T1000 (cell line): ENCODE measurements around the gene HSD17B13.
"Not testable (repeated sequence)": the region's sequence is repeated elsewhere in the genome, so short reads cannot be mapped to it uniquely, and the experiment has no call there.

ENCODE experiments used
- DNase-seq: peaks from one replicate; lab custom pipeline; 2025; ENCODE audit warnings: mixed read lengths; lab: John Stamatoyannopoulos, UW

HSD17B13 gene

DNA sequence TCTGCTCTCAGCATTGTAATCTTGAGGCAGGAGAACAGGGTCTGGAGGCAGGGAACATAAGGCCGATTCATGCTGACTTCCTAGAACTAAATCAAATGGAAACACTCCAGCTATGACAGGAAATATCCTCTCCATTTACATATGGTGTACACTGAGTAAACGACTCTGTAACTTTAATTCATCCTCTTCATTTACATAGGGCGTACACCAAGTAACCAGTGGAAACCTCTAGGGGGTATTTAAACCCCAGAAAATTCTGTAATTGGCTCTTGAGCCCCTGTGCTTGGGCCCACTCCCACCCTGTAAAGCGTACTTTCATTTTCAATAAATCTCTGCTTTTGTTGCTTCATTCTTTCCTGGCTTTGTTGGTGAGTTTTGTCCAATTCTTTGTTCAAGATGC lies 7.7 kb downstream of the HSD17B13 start:
- DNase-seq: not testable (repeated sequence)

DNA sequence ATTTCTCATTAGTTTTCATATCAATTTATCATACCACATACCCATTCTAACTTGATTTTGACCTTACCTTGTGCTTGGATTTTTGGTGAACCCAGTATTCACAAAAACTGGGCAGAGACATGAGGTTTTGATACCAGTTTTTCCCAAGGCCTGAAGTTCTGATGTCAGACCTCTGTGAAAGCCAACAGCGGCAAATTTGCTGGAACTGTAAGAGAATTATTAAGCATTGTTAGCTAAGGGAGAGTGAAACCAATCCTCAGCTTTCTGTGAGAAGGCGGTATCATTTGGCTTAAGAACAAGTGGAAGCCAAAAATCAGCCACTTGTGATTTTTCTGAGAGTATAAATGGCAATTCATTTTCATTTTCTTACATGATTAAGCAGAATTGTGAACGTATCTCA lies 8.9 kb downstream of the HSD17B13 start:
- no peak for DNase-seq

DNA sequence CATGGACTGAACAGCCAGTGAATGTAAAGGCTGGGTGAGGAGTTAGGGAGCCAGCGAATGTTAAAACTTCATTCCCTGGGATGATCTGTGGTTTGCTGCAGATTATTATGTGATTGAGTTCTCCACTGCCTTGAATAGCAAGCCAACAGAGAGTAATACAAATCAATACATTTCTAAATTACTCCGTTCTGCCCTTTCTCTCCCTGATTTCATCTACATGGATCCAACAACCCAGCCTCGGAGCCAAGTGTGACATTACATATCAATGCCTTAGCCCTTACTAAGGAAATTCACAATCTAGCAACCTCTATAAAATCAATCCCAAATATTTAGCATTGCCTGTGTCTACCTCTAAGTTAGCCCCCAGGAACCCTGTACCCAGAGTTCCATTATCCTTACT lies 11.0 kb downstream of the HSD17B13 start:
- no peak for DNase-seq

DNA sequence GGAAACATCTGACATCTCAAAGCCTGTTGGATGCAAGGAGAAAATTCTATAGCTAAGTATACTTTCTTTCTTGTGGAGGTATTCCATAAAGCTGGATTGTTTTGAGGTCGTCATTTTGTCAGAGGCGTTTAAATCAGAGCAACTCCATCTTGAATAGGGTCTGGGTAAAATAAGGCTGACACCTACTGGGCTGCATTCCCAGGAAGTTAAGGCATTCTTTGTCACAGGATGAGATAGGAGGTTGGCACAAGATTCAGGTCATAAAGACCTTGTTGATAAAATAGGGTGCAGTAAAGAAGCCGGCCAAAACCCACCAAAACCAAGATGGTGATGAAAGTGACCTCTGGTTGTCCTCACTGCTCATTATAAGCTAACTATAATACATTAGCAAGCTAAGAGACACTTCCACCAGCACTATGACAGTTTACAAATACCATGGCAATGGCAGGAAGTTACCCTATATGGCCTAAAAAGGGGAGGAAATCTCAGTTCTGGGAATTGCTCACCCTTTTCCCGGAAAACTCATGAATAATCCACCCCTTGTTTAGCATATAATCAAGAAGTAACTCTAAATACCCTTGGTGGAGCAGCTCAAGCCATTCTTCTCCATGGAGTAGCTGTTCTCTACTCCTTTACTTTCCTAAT lies 11.9 kb downstream of the HSD17B13 start:
- DNase-seq: no peak

DNA sequence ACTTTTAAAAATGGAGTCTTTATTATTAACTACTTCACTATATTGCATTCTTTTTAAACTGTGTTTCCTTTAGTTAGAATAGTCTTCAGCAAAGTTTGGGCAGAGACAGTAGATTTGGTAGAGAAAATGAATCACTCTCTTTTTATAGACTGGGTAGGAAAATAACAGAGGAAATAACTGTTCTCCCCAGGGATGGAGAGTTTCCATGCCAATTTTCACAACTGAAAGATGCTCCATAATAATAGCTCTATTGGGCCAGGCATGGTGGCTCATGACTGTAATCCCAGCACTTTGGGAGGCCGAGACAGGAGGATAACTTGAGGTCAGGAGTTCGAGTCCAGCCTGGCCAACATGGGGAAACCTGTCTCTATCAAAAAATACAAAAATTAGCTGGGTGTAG lies 13.1 kb downstream of the HSD17B13 start:
- no peak for DNase-seq

DNA sequence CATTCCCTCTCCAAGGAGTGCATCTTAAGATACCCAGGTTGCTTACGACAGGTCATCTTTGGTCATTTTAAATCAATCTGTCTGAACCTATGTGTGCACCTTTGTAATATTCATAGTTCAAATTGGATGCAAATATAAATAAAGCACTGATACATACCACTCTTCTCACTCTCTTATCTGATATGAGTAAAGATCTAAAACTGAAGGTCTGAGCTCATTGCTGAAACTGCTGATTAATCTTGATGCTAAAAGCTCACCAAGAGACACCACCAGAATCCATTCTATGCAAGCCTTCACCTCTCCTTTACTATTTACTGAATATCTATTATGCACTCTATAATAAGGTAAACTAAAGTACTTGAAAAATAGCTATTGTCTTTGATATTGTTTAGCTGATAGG lies 16.6 kb downstream of the HSD17B13 start:
- no peak for DNase-seq

DNA sequence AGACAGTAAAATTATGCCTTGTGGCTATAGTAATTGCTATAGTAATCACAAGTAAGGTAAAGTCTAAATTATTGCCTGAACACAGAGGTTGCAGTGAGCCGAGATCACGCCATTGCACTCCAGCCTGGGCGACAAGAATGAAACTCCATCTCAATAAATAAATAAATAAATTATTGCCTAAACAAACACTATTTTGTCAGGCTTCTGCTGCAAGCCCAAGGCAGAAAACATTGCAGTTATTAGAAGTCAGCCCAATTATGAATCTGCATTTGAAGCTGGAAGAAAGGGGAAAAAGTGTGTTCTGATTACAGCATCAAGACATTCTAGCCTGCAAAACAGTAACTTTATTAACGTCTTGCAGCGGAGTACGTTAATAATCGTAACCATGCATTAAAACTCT lies 17.1 kb downstream of the HSD17B13 start:
- no peak for DNase-seq

DNA sequence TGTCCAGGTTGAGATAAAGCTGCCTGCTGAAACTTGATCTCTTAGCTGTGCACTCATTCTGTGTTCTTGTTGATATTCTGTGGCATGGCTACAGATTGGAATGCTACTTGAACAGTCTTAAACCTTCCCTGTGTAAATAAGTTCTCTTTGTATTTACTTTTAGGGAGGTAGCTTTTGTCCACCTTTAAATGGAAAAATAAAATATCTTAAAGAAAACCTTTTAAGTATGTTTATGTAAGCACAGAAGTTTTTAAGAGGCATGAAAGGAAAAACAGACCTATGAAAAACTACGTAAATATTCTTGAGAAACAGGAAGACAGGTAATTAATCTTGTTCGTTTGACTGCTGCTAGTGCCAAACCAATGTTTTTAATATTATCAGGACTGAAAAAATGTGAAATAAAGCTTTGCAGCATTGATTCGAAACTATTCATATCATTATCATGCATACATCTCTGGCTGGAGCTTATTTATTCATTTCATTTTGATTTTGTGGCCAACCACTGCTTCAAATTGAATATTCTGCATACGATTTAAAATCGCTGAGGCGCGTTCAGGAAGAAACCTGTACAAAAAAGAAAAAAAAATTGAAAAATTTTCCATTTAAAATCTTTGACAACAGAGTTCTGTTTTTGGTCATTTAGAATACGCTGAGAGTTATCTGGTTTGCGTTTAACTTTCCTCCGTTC lies 17.8 kb downstream of the HSD17B13 start:
- DNase-seq: no peak

DNA sequence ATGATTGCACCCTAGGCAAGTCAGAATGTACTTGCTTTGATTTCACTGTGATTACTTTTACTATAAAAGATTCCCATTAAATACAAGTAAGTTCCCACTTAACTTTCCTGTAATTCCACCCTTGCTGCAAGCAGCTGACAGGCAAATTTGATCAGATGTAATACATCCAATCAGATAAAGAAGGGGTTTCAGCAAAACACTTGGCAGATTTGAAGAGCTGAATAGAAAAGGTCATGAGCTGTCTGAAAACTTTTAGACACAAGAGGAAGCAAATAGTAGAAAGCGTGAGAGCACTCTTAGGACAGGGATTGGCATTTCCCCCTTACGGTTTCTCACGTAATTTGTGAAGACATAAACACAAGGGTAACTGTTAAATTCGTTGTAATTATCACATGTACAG lies 22.8 kb downstream of the HSD17B13 start:
- DNase-seq: no peak

DNA sequence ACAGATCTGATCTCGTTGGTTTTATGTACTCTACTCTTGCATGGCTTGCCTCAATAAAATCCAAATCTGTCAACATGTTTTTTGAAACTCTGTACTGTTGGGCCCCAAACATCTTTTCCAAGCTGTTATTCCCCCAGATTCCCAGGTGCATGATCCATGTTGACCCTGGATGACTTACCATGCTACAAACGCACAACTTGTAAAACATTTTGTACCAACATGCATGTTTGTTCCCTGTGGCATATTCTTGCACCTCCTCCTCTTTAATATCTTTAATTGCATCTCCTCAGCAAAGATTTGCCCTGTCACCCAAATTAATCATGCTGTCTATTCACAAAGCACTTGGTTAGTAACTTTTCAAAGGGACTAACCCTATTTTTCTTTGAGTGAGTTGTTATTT lies 24.3 kb downstream of the HSD17B13 start:
- no peak for DNase-seq

DNA sequence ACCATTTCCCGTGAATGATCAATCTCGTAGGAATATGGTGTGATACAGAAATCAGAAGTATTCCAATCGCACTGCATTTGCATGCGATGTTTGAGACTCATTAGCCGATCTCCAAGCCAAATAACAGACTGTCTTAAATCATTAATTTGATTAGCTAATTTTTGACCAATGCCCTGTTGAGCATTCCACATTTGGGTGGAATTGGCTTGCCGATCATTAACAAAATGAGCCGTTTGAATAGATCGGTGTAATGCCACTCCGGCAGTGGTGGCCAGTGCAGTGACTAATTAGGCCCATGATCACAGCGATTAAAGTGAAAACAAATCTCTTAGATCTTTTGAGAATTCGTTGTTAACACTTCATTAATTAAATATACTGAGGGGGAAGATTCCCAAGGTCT lies 27.8 kb downstream of the HSD17B13 start:
- not testable (repeated sequence) for DNase-seq

DNA sequence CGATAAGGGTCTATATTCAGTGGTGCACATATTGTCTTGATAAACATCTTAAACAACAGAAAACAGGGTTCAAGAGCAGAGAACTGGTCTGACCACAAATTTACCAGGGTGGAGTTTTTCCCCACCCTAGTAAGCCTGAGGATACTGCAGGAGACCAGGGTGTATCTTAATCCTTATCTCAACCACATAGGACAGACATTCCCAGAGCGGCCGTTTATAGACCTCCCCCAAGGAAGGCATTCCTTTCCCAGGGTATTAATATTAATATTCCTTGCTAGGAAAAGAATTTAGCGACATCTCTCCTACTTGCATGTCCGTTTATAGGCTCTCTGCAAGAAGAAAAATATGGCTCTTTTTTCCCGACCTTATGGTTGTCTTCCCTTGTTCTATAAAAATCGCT lies 28.8 kb downstream of the HSD17B13 start:
- DNase-seq: not testable (repeated sequence)

DNA sequence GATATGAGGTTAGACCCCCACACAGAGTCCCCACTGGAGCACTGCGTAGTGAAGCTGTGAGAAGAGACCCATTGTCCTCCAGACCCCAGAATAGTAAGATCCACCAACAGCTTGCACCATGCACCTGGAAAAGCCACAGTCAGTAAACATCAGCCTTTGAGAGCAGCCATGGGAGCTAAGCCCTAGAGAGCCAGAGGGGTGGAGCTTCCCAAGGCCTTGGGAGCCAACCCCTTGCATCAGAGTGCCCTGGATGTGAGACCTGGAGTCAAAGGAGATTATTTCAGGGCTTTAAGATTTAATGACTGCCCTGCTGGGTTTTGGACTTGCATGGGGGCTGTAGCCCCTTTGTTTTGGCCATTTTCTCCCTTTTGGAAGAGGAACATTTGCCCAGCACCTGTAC lies 35.7 kb downstream of the HSD17B13 start:
- DNase-seq: no peak

DNA sequence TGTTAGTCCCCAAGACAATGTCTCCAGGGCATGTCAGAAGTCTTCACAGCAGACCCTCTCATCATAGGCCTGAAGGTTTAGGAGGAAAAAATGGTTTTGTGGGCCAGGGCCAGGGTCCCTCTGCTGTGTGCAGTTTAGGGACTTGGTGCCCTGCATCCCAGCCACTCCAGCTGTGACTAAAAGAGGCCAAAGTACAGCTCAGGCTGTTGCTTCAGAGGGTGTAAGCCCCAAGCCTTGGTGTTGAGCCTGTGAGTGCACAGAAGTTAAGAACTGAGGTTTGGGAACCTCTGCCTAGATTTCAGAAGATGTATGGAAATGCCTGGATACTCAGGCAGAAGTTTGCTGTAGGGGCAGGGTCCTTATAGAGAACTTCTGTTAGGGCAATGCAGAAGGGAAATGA lies 38.4 kb downstream of the HSD17B13 start:
- not testable (repeated sequence) for DNase-seq

DNA sequence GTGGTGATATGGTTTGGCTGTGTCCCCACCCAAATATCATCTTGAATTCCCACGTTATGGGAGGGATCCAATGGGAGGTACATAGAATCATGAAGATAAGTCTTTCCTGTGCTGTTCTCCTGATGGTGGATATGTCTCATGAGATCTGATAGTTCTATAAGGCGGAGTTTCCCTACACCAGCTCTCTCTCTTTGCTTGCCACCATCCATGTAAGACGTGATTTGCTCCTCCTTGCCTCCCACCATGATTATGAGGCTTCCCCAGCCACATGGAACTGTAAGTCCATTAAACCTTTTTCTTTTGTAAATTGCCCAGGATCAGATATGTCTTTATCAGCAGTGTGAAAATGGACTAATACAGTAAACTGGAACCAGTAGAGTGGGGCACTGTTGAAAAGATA lies 39.5 kb downstream of the HSD17B13 start:
- no peak for DNase-seq

DNA sequence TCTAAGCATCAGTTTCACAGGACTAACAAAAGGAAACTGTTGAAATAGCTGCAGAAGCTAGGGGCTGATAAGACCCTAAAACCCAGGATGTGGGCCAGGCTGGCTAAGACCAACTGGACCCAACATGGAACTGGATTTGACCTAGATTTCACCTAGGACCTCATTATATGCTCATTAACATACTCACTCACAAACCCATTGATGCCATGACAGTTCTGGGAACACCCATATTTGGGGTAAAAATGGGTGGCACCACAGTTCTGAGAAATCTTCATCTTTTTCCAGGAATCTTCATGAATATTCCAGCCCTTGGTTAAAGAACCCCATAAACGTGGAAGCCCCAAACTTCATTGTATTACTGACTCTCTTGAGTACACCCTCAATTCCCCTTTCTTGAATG lies 41.1 kb downstream of the HSD17B13 start:
- DNase-seq: no peak

DNA sequence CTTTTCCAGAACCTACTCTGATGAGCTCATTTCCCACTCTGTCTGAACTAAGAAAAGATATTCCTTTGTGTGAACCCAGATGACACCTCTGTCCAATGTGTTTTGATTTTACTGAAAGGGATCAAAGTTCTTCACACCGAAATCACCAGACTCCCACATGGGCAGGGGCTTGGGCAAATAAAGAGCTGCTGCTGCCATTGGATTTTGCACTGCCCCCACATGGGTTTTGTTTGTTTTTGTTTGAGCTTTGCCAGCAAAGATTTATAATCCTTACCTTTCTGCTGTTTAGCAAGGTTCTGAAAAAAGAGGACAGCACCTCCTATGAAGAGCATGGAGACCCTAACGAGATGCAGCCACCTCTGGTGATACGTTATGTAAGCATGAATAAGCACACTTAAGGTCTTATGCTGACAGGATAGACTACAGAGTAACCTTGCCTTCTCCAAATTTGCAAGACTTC lies 44.3 kb downstream of the HSD17B13 start:
- no peak for DNase-seq

DNA sequence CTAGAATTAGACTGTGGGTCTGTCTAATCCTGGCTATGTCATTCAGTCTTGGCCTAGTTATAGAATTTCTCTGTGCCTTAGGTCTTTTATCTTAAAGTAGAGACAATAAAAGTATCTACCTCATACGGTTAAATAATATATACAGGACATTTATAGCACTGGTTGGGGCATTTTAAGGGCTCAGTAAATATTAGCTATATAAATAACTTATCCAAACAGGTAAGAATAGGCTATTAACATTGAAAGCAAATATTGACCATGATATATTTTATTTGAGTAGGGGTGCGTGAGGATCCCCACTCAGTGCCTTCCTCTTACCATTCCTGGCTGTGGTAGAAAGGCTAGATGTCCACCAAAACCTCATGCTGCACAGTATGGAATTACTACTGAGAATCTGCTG lies 47.4 kb downstream of the HSD17B13 start:
- no peak for DNase-seq

DNA sequence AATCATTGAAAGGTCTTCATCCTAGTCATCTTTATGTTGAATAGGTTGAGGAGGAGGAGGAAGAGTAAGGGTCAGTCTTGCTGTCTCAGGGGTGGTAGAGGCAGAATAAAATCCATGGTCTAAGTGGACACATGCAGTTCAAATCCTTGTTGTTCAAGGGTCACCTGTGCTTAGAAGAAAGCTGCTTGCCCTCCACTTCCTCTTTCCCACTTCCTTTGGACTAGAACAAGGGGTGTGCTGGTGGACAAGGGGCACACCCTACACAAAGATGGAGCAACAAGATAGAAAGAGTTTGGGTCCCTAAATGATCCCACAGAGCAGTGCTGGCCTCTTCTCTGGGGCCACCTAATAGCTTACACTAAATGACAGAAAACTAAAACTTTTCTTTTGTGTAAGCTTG lies 47.9 kb downstream of the HSD17B13 start:
- no peak for DNase-seq

DNA sequence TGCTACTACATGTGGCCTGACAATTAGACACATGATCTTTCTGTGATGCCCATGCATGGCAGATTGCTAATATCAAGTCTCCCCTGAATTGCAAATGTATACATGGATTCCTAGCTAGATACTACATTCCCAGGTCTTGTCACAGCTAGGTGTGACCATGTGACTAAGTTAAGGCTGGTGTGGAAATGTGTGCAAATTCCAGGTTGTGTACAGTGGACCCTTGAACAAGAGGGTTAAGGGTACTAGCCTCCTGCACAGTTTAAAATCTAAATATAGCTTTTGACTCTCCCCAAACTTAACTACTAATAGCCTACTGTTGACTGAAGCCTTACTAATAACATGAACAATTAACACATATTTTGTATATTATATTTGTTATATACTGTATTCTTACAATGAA lies 48.4 kb downstream of the HSD17B13 start:
- DNase-seq: no peak

DNA sequence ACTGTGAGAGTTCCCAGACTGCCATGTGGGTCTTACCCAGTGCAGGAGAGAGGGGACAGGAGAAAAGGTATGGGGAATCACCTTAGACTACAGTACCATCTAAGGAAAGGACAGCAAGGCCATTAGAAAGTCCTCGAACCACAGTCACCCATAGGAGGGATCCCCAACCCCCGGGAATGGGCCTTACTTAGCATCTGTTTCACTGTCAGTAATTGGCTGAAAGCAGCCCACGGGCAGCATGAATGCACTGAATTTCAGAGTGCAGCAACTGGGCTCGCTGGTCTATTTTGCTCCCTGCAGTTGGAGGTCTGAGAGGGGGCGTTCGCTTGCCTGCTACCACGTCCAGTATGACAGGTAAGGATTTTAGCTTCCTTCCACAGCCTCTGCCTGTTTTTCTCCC lies 51.9 kb downstream of the HSD17B13 start:
- no peak for DNase-seq

DNA sequence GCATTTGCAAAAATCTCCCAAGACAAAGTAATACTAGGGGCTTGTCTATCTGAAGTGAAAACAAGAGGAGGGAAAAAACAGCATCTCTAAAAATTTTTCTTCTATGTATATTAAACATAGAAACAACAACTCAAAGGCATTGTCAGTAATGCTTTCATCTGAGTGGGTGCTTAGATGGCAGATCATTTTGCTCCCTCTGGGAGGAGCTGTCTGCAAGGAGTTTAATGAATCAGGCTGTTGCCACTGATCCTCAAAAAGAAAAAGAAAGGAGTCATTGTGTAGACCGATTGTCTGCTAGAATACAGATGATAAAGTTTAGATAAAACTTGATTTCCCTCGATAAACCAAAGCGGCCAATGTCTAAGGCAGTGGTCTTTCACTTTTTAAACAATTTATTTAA lies 52.5 kb downstream of the HSD17B13 start:
- DNase-seq: no peak

DNA sequence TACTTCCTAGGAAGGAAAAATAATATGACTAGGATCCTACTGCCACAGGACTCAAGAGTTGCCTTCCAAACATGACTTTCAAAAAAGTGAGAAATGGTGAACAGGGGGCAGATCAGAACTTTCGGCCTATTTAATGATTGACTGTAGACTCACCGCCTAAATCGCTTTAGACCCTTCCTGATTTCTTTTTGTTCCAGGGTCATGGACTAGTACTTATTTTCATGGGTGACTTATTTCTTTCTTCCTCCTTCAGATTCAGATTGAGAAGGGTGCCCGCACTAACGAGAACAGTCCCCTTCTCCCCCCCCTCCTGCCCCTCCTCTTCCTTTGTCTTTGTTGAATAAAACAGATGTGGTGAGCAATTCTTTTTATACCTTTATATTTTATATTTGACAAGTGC lies 54.3 kb downstream of the HSD17B13 start:
- no peak for DNase-seq

DNA sequence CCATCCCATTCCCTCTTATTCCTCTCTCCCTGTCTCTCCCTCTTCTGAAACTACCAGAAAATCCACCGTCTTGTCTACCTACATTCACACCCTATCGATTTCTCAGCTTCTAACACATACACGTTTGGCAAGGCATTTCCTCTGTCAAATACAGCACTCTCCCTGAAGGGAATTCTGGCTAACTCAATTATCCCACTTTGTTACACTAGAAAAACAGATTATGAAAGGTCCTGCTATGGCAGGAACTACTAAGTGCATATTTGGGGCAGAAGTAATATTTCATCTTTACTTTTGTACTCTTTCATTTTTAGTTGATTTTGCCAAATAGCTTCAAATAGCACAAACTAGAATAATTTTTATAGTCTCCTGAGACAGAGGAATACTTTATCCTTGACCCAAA lies 55.7 kb downstream of the HSD17B13 start:
- DNase-seq: no peak
